GM19328 (cell line): ENCODE results near the gene PAK1.
A peak's percentile ranks its signal among the peaks of the same experiment; 100 is the strongest.
"Not testable (repeated sequence)": the region's sequence is repeated elsewhere in the genome, so short reads cannot be mapped to it uniquely, and the experiment has no call there.

Experiments
- ATAC-seq: cut with Tn5 transposase; IDR thresholded peaks from one replicate; pipeline ENCODE4 v1.9.1; 2021; ENCODE audit warnings: mild to moderate bottlenecking, moderate library complexity; ENCODE audit not compliant: unreplicated experiment

Gene PAK1

GRCh38 chr11:77473801-77474683 is at the start of gene PAK1:
PAK1 (minus strand) TSS chr11:77474094; CDS start chr11:77392520, 81,574 bp downstream.
- peak; percentile 48 for ATAC-seq

GRCh38 chr11:77522215-77522614 is 48.3 kb upstream of the PAK1 start:
- ATAC-seq = no peak

- ATAC-seq = no peak
Observed at GRCh38 chr11:77519847-77520246, 46.0 kb upstream of the PAK1 start.

GRCh38 chr11:77518471-77518870 is 44.6 kb upstream of the PAK1 start:
- no peak for ATAC-seq

GRCh38 chr11:77517753-77518152 is 43.9 kb upstream of the PAK1 start:
- ATAC-seq = no peak

- no peak for ATAC-seq
Observed at GRCh38 chr11:77517226-77517625, 43.3 kb upstream of the PAK1 start.

GRCh38 chr11:77515483-77515882 is 41.6 kb upstream of the PAK1 start:
- ATAC-seq = no peak

- no peak for ATAC-seq
Observed at GRCh38 chr11:77515063-77515462, 41.2 kb upstream of the PAK1 start.

GRCh38 chr11:77512092-77512491 is 38.2 kb upstream of the PAK1 start:
- ATAC-seq = no peak

- no peak for ATAC-seq
Observed at GRCh38 chr11:77510851-77511250, 37.0 kb upstream of the PAK1 start.

GRCh38 chr11:77510095-77510494 is 36.2 kb upstream of the PAK1 start:
- no peak for ATAC-seq

- no peak for ATAC-seq
Observed at GRCh38 chr11:77508019-77508418, 34.1 kb upstream of the PAK1 start.

GRCh38 chr11:77506857-77507256 is 33.0 kb upstream of the PAK1 start:
- ATAC-seq = no peak

GRCh38 chr11:77505956-77506355 is 32.1 kb upstream of the PAK1 start:
- no peak for ATAC-seq

GRCh38 chr11:77503006-77503405 is 29.1 kb upstream of the PAK1 start:
- no peak for ATAC-seq

GRCh38 chr11:77502346-77502905 is 28.5 kb upstream of the PAK1 start:
- no peak for ATAC-seq

GRCh38 chr11:77501758-77502157 is 27.9 kb upstream of the PAK1 start:
- no peak for ATAC-seq

GRCh38 chr11:77497368-77497767 is 23.5 kb upstream of the PAK1 start:
- ATAC-seq = no peak

GRCh38 chr11:77495526-77495925 is 21.6 kb upstream of the PAK1 start:
- ATAC-seq = no peak

- not testable (repeated sequence) for ATAC-seq
Observed at GRCh38 chr11:77490035-77490434, 16.1 kb upstream of the PAK1 start.

- ATAC-seq = no peak
Observed at GRCh38 chr11:77487790-77488189, 13.9 kb upstream of the PAK1 start.

- no peak for ATAC-seq
Observed at GRCh38 chr11:77479746-77480352, 6.0 kb upstream of the PAK1 start.
